Neural cell (in vitro differentiated cells): ENCODE results near the gene SUGCT. TPM values are rescaled to one million over a fixed set of nuclear protein-coding genes. Genes with fewer than 3 reads are reported as not detected.

Experiments
- H2AFZ ChIP-seq: fragments of 200-600, 300-800 bp; sonication (generic), shearing (Covaris generic); 2 replicates; pipeline ENCODE4 v1.6.0; 2014; ENCODE audit warnings: low read depth, mild to moderate bottlenecking, antibody characterized with exemption, low read length, moderate library complexity
- H3F3A ChIP-seq: fragments of 200-600 bp; shearing (Covaris generic); 2 replicates; pipeline ENCODE4 v1.6.1; 2016; ENCODE audit warnings: mild to moderate bottlenecking, moderate library complexity, mixed read lengths, antibody characterized with exemption, low read length; ENCODE audit not compliant: insufficient read depth, poor library complexity, severe bottlenecking
- H3K27ac ChIP-seq: fragments of 200-600, 300-800 bp; sonication (generic), shearing (Covaris generic); 2 replicates; pipeline ENCODE4 v1.5.1; 2014; ENCODE audit warnings: mild to moderate bottlenecking, low read length, moderate library complexity
- H3K27me3 ChIP-seq: fragments of 300-800, 200-600 bp; sonication (generic), shearing (Covaris generic); 2 replicates; pipeline ENCODE4 v1.6.0; 2014; ENCODE audit warnings: mild to moderate bottlenecking, low read depth, low read length, moderate library complexity; ENCODE audit not compliant: insufficient read depth
- H3K36me3 ChIP-seq: fragments of 300-800, 200-600 bp; sonication (generic), shearing (Covaris generic); 2 replicates; pipeline ENCODE4 v1.5.1; 2014; ENCODE audit warnings: mild to moderate bottlenecking, antibody characterized with exemption, low read length, moderate library complexity; ENCODE audit not compliant: insufficient read depth
- H3K4me2 ChIP-seq: fragments of 300-800, 200-600 bp; sonication (generic), shearing (Covaris generic); 2 replicates; pipeline ENCODE4 v1.6.0; 2014; ENCODE audit warnings: mild to moderate bottlenecking, low read length
- H3K4me3 ChIP-seq: fragments of 300-800, 200-600 bp; sonication (generic), shearing (Covaris generic); 2 replicates; pipeline ENCODE4 v1.5.1; 2014; ENCODE audit warnings: mild to moderate bottlenecking, low read length, moderate library complexity
- H3K79me2 ChIP-seq: fragments of 200-600 bp; shearing (Covaris generic); replicated peaks from 2 replicates; pipeline ENCODE4 v1.6.0; 2014; ENCODE audit warnings: mild to moderate bottlenecking, low read length, moderate library complexity; ENCODE audit not compliant: insufficient read depth
- H3K9ac ChIP-seq: fragments of 300-800, 200-600 bp; sonication (generic), shearing (Covaris generic); 2 replicates; pipeline ENCODE4 v1.6.1; 2016; ENCODE audit warnings: mild to moderate bottlenecking, low read length, mixed read lengths
- H3K9me2 ChIP-seq: fragments of 200-600 bp; shearing (Covaris generic); 2 replicates; pipeline ENCODE4 v1.6.1; 2016; ENCODE audit warnings: mild to moderate bottlenecking, low read length, mixed read lengths; ENCODE audit not compliant: insufficient read depth
- H3K9me3 ChIP-seq: fragments of 200-600, 300-800 bp; sonication (generic), shearing (Covaris generic); 2 replicates; pipeline ENCODE4 v1.6.1; 2016; ENCODE audit warnings: mild to moderate bottlenecking, mixed run types, low read length, moderate library complexity, mixed read lengths
- H4K20me1 ChIP-seq: fragments of 200-600 bp; shearing (Covaris generic); 2 replicates; pipeline ENCODE4 v1.6.1; 2016; ENCODE audit warnings: mild to moderate bottlenecking, mixed run types; ENCODE audit not compliant: insufficient read depth
- CTCF ChIP-seq: fragments of 450-650 bp; IDR thresholded peaks from 2 replicates; pipeline ENCODE4 v1.5.1; 2014; ENCODE audit warnings: antibody characterized with exemption, mild to moderate bottlenecking, moderate library complexity; ENCODE audit not compliant: poor library complexity, severe bottlenecking
- EP300 ChIP-seq: fragments of 450-650 bp; conservative IDR thresholded peaks from 2 replicates; pipeline ENCODE4 v1.6.1; 2014; ENCODE audit warnings: antibody characterized with exemption, mild to moderate bottlenecking, moderate library complexity; ENCODE audit not compliant: poor library complexity, severe bottlenecking
- EZH2 ChIP-seq: fragments of 200-600, 300-800 bp; shearing (Covaris generic), sonication (generic); IDR thresholded peaks from 2 replicates; pipeline ENCODE4 v1.6.1; 2014; ENCODE audit warnings: antibody characterized with exemption, low read length, borderline replicate concordance, mild to moderate bottlenecking; ENCODE audit not compliant: insufficient read depth, poor library complexity, severe bottlenecking
- MXI1 ChIP-seq: fragments of 450-650 bp; conservative IDR thresholded peaks from 2 replicates; pipeline ENCODE4 v1.6.1; 2014; ENCODE audit warnings: antibody characterized with exemption, mild to moderate bottlenecking; ENCODE audit not compliant: poor library complexity, severe bottlenecking
- POLR2AphosphoS5 ChIP-seq: IDR thresholded peaks from 2 replicates; pipeline ENCODE4 v1.6.1; 2012
- RAD21 ChIP-seq: fragments of 450-650 bp; conservative IDR thresholded peaks from 2 replicates; pipeline ENCODE4 v1.6.1; 2014; ENCODE audit warnings: antibody characterized with exemption, mild to moderate bottlenecking, moderate library complexity
- REST ChIP-seq: IDR thresholded peaks from 2 replicates; pipeline ENCODE4 v1.6.1; 2012; ENCODE audit warnings: borderline replicate concordance
- SMC3 ChIP-seq: fragments of 450-650 bp; conservative IDR thresholded peaks from 2 replicates; pipeline ENCODE4 v1.6.1; 2014; ENCODE audit warnings: antibody characterized with exemption, mild to moderate bottlenecking, moderate library complexity; ENCODE audit not compliant: poor library complexity
- TAF1 ChIP-seq: IDR thresholded peaks from 2 replicates; pipeline ENCODE4 v1.6.1; 2012; ENCODE audit warnings: low read depth
- polyA plus RNA-seq: library from polyadenylated mRNA; depleted of rRNA; stranded (reverse); fragments of >200 nt; gene quantifications from 2 replicates; pipeline ENCODE4 v1.2.3, GENCODE V29; 2014

The SUGCT gene
- polyA plus RNA-seq, 1 donor from 2014 or later: not detected

- Histone ChIP-seq H3K9ac (no peak overlapping the region), H3K9me3 (no peaks in the 10 kb centered on the region), H3K27me3 (no peaks in the 10 kb centered on the region), H3K36me3 (no peaks in the 10 kb centered on the region), H3K27ac (no peak overlapping the region), H3F3A (no peaks in the 10 kb centered on the region), H3K4me2 (no peak overlapping the region), H3K79me2 (no peaks in the 10 kb centered on the region), H3K4me3 (no peak overlapping the region), H4K20me1 (no peaks in the 10 kb centered on the region), H3K9me2 (no peaks in the 10 kb centered on the region), H2AFZ (no peak overlapping the region)
- no peak for TF ChIP-seq CTCF
- no peak for TF ChIP-seq POLR2AphosphoS5
- TF ChIP-seq MXI1: no peak
- no peak for TF ChIP-seq TAF1
- no peak for TF ChIP-seq EZH2
- no peak for TF ChIP-seq REST
- no peak for TF ChIP-seq SMC3
- no peak for TF ChIP-seq RAD21
- no peak for TF ChIP-seq EP300
These were observed 524.4 kb downstream of the SUGCT start for GRCh38 chr7:40659231-40659630.

- no peak overlapping the region for H3K4me2 ChIP-seq
- TF ChIP-seq EZH2: no peak
- TF ChIP-seq MXI1: no peak
- no peak overlapping the region for H3K9ac ChIP-seq
- H3K4me3 ChIP-seq: no peak overlapping the region
- H3K36me3 ChIP-seq: no peaks in the 10 kb centered on the region
- H3K79me2 ChIP-seq: no peaks in the 10 kb centered on the region
- no peaks in the 10 kb centered on the region for H3K27me3 ChIP-seq
- H4K20me1 ChIP-seq: no peaks in the 10 kb centered on the region
- no peaks in the 10 kb centered on the region for H3K9me2 ChIP-seq
- H3K27ac ChIP-seq: no peak overlapping the region
- H2AFZ ChIP-seq: no peak overlapping the region
- H3K9me3 ChIP-seq: no peaks in the 10 kb centered on the region
- H3F3A ChIP-seq: no peaks in the 10 kb centered on the region
These were observed 538.5 kb downstream of the SUGCT start for GRCh38 chr7:40673285-40673684.

- TF ChIP-seq REST: no peak
- TF ChIP-seq POLR2AphosphoS5: no peak
- TF ChIP-seq RAD21: no peak
- no peak for TF ChIP-seq TAF1
- TF ChIP-seq SMC3: no peak
- no peak for TF ChIP-seq EZH2
- TF ChIP-seq MXI1: no peak
- TF ChIP-seq CTCF: no peak
- TF ChIP-seq EP300: no peak
- no peaks in the 10 kb centered on the region for H3K9me2 ChIP-seq
- H3K27me3 ChIP-seq: no peaks in the 10 kb centered on the region
- H4K20me1 ChIP-seq: no peaks in the 10 kb centered on the region
- H3K9ac ChIP-seq: no peak overlapping the region
- H3K4me3 ChIP-seq: no peak overlapping the region
- H3K79me2 ChIP-seq: no peaks in the 10 kb centered on the region
- H2AFZ ChIP-seq: no peak overlapping the region
- H3K27ac ChIP-seq: no peak overlapping the region
- H3F3A ChIP-seq: no peaks in the 10 kb centered on the region
- H3K4me2 ChIP-seq: no peak overlapping the region
- H3K9me3 ChIP-seq: no peaks in the 10 kb centered on the region
- no peaks in the 10 kb centered on the region for H3K36me3 ChIP-seq
These were observed 539.5 kb downstream of the SUGCT start for GRCh38 chr7:40674316-40674715.
